ENCODE measurements around the gene C5. TPM values are rescaled to one million over a fixed set of nuclear protein-coding genes. Genes with fewer than 3 reads are reported as not detected.
"Not testable (repeated sequence)": the region's sequence is repeated elsewhere in the genome, so short reads cannot be mapped to it uniquely, and the experiment has no call there.

The C5 gene
- total RNA-seq, 1 donor from 2014 or later, result 1.2 TPM

DNA sequence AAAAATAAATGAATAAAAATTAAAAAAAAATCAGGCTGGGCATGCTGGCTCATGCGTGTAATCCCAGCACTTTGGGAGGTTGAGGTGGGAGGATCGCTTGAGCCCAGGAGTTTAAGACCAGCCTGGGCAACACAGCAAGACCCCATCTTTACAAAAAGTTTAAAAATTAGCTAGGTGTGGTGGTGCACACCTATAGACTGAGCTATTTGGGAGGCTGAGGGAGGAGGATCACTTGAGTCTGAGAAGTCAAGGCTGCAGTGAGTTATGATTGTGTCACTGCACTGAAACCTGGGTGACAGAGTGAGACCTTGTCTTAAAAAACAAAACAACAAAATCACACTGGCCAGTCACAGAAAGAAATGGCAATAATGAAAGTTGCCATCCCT is 21.3 kb upstream of the C5 start:
- Mint-ChIP-seq H3K27me3 (ENCODE audit: insufficient read depth) (no peaks in the 10 kb centered on the region), H3K9me3 (peaks cover 16% of the 10 kb centered on the region), H3K36me3 (ENCODE audit: low read depth) (peaks cover 5% of the 10 kb centered on the region), H3K4me1 (ENCODE audit: low read depth) (peaks cover 47% of the 10 kb centered on the region), H3K4me3 (peak overlapping the region; percentile 84), H3K27ac (peak overlapping the region; percentile 80)
- DNase-seq (ENCODE audit: low spot score), result no peak
- intact Hi-C loops (cut with micrococcal nuclease), result no loop called here

DNA sequence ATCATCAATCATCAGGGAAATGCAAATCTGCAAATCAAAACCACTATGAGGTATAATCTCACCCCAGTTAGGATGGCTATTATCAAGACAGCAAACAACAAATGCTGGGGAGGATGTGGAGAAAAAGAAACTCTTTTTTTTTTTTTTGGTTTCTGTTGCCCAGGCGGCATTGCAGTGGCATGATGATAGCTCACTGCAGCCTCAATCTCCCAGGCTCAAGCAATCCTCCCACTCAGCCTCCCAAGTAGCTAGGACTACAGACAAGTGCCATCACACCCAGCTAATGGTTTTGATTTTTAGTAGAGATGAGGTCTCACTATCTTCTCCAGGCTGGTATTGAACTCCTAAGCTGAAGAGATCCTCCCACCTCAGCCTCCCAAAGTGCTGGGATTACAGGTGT is 19.3 kb upstream of the C5 start:
- Mint-ChIP-seq H3K4me3 (no peak overlapping the region), H3K9me3 (peaks cover 16% of the 10 kb centered on the region), H3K27me3 (ENCODE audit: insufficient read depth) (no peaks in the 10 kb centered on the region), H3K36me3 (ENCODE audit: low read depth) (peaks cover 2% of the 10 kb centered on the region), H3K4me1 (ENCODE audit: low read depth) (peaks cover 34% of the 10 kb centered on the region), H3K27ac (no peak overlapping the region)
- intact Hi-C loops (cut with micrococcal nuclease), result no loop called here
- DNase-seq (ENCODE audit: low spot score), result no peak

DNA sequence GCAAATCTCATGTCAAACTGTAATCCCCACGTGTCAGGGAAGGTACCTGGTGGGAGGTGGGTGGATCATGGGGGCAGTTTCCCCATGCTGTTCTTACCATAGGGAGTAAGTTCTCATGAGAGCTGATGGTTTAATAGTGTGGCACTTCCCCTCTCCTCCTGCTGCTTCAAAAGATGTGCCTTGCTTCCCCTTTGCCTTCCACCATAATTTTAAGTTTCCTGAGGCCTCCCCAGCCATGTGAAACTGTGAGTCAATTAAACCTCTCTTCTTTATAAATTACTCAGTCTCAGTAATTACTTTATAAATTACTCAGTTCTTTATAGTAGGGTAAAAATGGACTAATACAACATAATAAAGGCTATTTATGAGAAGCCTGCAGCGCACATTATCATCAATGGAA is 17.6 kb upstream of the C5 start:
- H3K36me3 Mint-ChIP-seq (ENCODE audit: low read depth), result peaks cover 2% of the 10 kb centered on the region
- H3K27me3 Mint-ChIP-seq (ENCODE audit: insufficient read depth), result peaks cover 4% of the 10 kb centered on the region
- peaks cover 27% of the 10 kb centered on the region for H3K4me1 Mint-ChIP-seq (ENCODE audit: low read depth)
- DNase-seq (ENCODE audit: low spot score), result no peak
- H3K9me3 Mint-ChIP-seq, result peaks cover 16% of the 10 kb centered on the region
- intact Hi-C loops (cut with micrococcal nuclease), result no loop called here
- no peak overlapping the region for H3K4me3 Mint-ChIP-seq
- H3K27ac Mint-ChIP-seq, result no peak overlapping the region

DNA sequence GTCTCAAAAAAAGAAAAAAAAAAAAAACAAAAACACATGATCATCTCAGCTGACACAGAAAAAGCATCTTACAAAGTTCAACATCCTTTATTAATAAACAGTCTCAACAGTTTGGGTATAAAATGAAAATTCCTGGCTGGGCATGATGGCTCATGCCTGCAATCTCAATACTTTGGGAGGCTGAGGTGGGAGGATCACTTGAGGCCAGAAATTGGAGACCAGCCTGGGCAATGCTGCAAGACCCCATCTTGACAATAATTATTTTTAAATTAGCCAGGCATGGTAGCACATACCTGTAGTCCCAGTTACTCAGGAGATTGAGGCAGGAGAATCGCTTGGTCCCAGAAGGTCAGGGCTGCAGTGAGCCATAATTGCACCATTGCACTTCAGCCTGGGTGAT is 16.8 kb upstream of the C5 start:
- H3K27ac Mint-ChIP-seq, result no peak overlapping the region
- H3K4me1 Mint-ChIP-seq (ENCODE audit: low read depth), result peaks cover 27% of the 10 kb centered on the region
- no peak for DNase-seq (ENCODE audit: low spot score)
- no peak overlapping the region for H3K4me3 Mint-ChIP-seq
- intact Hi-C loops (cut with micrococcal nuclease), result no loop called here
- H3K27me3 Mint-ChIP-seq (ENCODE audit: insufficient read depth), result peaks cover 4% of the 10 kb centered on the region
- H3K9me3 Mint-ChIP-seq, result peaks cover 16% of the 10 kb centered on the region
- peaks cover 2% of the 10 kb centered on the region for H3K36me3 Mint-ChIP-seq (ENCODE audit: low read depth)

GRCh38 chr9:121059998-121060636 is 10.0 kb upstream of the C5 start:
- H3K9me3 Mint-ChIP-seq, result peaks cover 5% of the 10 kb centered on the region
- H3K4me1 Mint-ChIP-seq (ENCODE audit: low read depth), result peaks cover 15% of the 10 kb centered on the region
- no peak overlapping the region for H3K27ac Mint-ChIP-seq
- H3K27me3 Mint-ChIP-seq (ENCODE audit: insufficient read depth), result peaks cover 11% of the 10 kb centered on the region
- no peak for DNase-seq (ENCODE audit: low spot score)
- intact Hi-C loops (cut with micrococcal nuclease), result loop anchor here (1.0 to 2.0 kb wide), 4 partner anchors 79 to 441 kb away; no protein-coding TSS in a partner anchor
- H3K36me3 Mint-ChIP-seq (ENCODE audit: low read depth), result no peaks in the 10 kb centered on the region
- H3K4me3 Mint-ChIP-seq, result no peak overlapping the region

DNA sequence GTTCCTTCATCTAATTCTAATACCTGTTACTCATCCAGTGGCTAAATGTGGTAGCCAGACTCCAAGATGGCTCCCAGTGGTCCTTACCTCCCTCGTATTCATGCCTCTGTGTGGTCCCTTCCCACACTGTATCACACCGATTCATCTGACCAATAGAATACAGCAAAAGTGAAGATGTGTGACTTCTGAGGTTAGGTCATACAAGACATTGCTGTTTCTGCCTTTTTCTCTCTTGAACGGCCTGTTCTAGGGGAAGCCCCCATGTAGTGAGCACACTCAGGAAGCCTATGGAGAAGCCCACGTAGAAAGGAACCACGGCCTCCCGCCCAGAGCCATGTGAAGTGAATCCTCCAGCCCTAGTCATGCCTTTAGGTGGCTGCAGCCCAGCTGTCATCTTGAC is 9.4 kb upstream of the C5 start:
- no peaks in the 10 kb centered on the region for H3K36me3 Mint-ChIP-seq (ENCODE audit: low read depth)
- H3K9me3 Mint-ChIP-seq, result peaks cover 5% of the 10 kb centered on the region
- intact Hi-C loops (cut with micrococcal nuclease), result no loop called here
- H3K4me3 Mint-ChIP-seq, result no peak overlapping the region
- no peak overlapping the region for H3K27ac Mint-ChIP-seq
- peaks cover 15% of the 10 kb centered on the region for H3K4me1 Mint-ChIP-seq (ENCODE audit: low read depth)
- peaks cover 11% of the 10 kb centered on the region for H3K27me3 Mint-ChIP-seq (ENCODE audit: insufficient read depth)
- no peak for DNase-seq (ENCODE audit: low spot score)

- peaks cover 9% of the 10 kb centered on the region for H3K27me3 Mint-ChIP-seq (ENCODE audit: insufficient read depth)
- intact Hi-C loops (cut with micrococcal nuclease), result no loop called here
Observed at GRCh38 chr9:121057821-121058220, 7.7 kb upstream of the C5 start.

DNA sequence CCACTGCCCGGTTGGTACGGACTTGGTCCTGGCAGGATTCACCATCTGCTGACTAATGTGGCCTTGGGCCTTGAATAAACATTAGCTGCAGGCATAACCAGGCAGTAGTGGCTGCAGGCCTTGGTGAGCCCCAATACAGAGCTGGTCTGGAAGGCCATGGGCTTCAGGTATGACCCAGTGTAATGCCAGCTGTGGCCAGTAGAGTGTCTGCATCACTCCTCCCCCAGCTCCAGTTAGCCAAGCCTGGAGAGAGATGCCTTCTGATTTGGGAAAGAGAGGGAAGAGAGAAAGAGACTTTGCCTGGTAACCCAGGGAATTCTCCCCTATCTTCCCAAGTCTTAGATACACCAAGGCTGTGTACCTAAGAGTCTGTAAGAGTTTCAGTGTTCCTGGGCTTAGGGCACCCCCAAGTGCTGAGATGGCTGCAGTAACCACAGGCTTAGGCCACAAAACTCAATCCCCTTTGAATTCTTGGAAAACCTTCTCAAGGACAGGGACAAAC is 5.6 kb upstream of the C5 start:
- Mint-ChIP-seq H3K4me1 (ENCODE audit: low read depth) (no peaks in the 10 kb centered on the region), H3K36me3 (ENCODE audit: low read depth) (no peaks in the 10 kb centered on the region), H3K9me3 (peaks cover 5% of the 10 kb centered on the region), H3K4me3 (no peak overlapping the region), H3K27me3 (ENCODE audit: insufficient read depth) (peaks cover 9% of the 10 kb centered on the region), H3K27ac (no peak overlapping the region)
- intact Hi-C loops (cut with micrococcal nuclease), result no loop called here
- DNase-seq (ENCODE audit: low spot score), result no peak

More at GRCh38 chr9:121057821-121058220, 7.7 kb upstream of the C5 start:
- Mint-ChIP-seq H3K27ac (no peak overlapping the region), H3K4me3 (no peak overlapping the region), H3K4me1 (ENCODE audit: low read depth) (peaks cover 11% of the 10 kb centered on the region), H3K9me3 (peaks cover 5% of the 10 kb centered on the region), H3K36me3 (ENCODE audit: low read depth) (no peaks in the 10 kb centered on the region)
- DNase-seq (ENCODE audit: low spot score), result no peak

- Mint-ChIP-seq H3K4me3 (no peak overlapping the region), H3K4me1 (ENCODE audit: low read depth) (no peaks in the 10 kb centered on the region), H3K27me3 (ENCODE audit: insufficient read depth) (peaks cover 12% of the 10 kb centered on the region), H3K27ac (no peak overlapping the region), H3K36me3 (ENCODE audit: low read depth) (no peaks in the 10 kb centered on the region), H3K9me3 (peaks cover 5% of the 10 kb centered on the region)
- intact Hi-C loops (cut with micrococcal nuclease), result no loop called here
- DNase-seq (ENCODE audit: low spot score), result no peak
Observed at GRCh38 chr9:121053544-121053943, 3.5 kb upstream of the C5 start.

DNA sequence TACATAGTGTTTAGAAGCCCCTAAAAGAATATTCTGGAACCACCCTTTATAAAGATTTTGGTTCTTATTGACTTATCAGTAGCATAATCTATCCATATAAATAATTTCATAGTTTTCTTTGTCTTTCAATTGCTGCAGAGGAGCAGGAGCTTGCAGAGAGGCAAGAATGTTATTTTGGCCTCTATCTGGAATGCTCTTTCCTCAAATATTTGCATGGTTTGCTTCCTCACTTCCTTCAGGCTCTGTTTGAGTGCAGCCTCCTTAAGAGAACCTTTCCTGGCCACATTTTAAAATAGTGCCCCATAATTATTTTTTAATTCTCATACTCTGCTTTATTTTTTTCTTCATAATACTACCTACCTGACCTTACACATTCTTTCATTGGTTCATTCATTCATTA is 1.5 kb downstream of the C5 start:
- no peak for DNase-seq (ENCODE audit: low spot score)
- Mint-ChIP-seq H3K4me1 (ENCODE audit: low read depth) (no peaks in the 10 kb centered on the region), H3K9me3 (no peaks in the 10 kb centered on the region), H3K36me3 (ENCODE audit: low read depth) (no peaks in the 10 kb centered on the region), H3K27ac (no peak overlapping the region), H3K27me3 (ENCODE audit: insufficient read depth) (peaks cover 12% of the 10 kb centered on the region), H3K4me3 (no peak overlapping the region)
- intact Hi-C loops (cut with micrococcal nuclease), result no loop called here

DNA sequence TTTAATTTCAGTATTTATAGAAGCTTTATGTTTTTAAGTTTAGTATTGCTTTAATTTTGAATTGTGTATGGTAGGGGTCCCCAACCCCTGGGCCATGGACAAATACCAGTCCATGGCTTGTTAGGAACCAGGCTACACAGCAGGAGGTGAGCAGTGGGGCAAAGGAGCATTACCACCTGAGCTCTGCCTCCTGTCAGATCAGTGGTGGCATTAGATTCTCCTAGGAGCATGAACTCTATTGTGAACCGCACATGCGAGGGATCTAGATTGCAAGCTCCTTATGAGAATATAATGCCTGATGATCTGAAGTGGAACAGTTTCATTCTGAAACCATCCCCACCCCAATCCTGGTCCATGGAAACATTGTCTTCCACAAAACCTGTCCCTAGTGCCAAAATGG is 1.9 kb downstream of the C5 start:
- intact Hi-C loops (cut with micrococcal nuclease), result no loop called here
- no peaks in the 10 kb centered on the region for H3K9me3 Mint-ChIP-seq
- H3K27ac Mint-ChIP-seq, result no peak overlapping the region
- no peak for DNase-seq (ENCODE audit: low spot score)
- no peak overlapping the region for H3K4me3 Mint-ChIP-seq
- H3K27me3 Mint-ChIP-seq (ENCODE audit: insufficient read depth), result peaks cover 11% of the 10 kb centered on the region
- H3K4me1 Mint-ChIP-seq (ENCODE audit: low read depth), result no peaks in the 10 kb centered on the region
- H3K36me3 Mint-ChIP-seq (ENCODE audit: low read depth), result no peaks in the 10 kb centered on the region

DNA sequence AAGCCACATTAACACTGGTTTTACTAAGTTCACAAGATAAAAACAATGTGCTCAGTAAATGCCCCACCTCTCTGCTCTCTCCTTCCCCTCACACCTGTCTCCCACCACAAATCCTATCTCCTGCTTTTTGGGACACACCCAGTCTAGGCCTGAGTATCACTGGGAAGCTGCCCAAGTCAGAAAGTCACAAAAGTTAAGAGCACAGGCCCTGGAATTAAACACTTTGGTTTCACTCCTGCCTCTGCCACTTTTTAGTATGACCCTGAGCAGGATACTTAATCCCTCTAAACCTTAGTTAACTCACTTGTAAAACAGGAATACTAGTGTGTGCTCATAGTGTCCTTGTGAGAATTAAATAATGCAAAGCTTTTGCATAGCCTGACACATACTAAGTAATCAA is 11.3 kb downstream of the C5 start:
- Mint-ChIP-seq H3K36me3 (ENCODE audit: low read depth) (no peaks in the 10 kb centered on the region), H3K27ac (no peak overlapping the region), H3K27me3 (ENCODE audit: insufficient read depth) (peaks cover 5% of the 10 kb centered on the region), H3K9me3 (no peaks in the 10 kb centered on the region), H3K4me1 (ENCODE audit: low read depth) (no peaks in the 10 kb centered on the region), H3K4me3 (no peak overlapping the region)
- no peak for DNase-seq (ENCODE audit: low spot score)
- intact Hi-C loops (cut with micrococcal nuclease), result no loop called here

GRCh38 chr9:121038362-121038761 is 11.7 kb downstream of the C5 start:
- no peak overlapping the region for H3K4me3 Mint-ChIP-seq
- DNase-seq (ENCODE audit: low spot score), result no peak
- intact Hi-C loops (cut with micrococcal nuclease), result no loop called here
- H3K9me3 Mint-ChIP-seq, result no peaks in the 10 kb centered on the region
- H3K27me3 Mint-ChIP-seq (ENCODE audit: insufficient read depth), result peaks cover 4% of the 10 kb centered on the region
- H3K27ac Mint-ChIP-seq, result no peak overlapping the region
- H3K4me1 Mint-ChIP-seq (ENCODE audit: low read depth), result no peaks in the 10 kb centered on the region
- H3K36me3 Mint-ChIP-seq (ENCODE audit: low read depth), result no peaks in the 10 kb centered on the region

DNA sequence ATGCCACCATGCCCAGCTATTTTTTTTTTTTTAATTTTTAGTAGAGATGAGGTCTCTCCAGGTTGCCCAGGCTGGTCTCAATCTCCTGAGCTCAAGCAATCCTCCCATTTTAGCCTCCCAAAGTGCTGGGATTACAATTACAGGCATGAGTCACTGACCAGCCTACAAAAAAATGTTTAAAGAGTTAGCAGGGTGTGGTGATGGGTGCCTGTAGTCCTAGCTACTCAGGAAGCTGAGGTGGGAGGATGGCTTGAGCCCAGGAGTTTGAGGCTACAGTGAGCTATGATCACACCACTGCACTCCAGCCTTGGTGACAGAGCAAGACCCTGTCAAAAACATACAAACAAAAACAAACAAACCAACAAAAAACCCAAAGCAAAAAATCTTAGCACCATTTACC is 14.4 kb downstream of the C5 start:
- H3K9me3 Mint-ChIP-seq; H3K4me1 Mint-ChIP-seq (ENCODE audit: low read depth); H3K4me3 Mint-ChIP-seq; H3K36me3 Mint-ChIP-seq (ENCODE audit: low read depth); DNase-seq (ENCODE audit: low spot score); intact Hi-C loops (cut with micrococcal nuclease); H3K27ac Mint-ChIP-seq; H3K27me3 Mint-ChIP-seq (ENCODE audit: insufficient read depth): not testable (repeated sequence)

Data from activated T-helper 1 cell treated with anti-CD3 and anti-CD28 coated beads, Interleukin-12 subunit alpha, Interleukin-12 subunit beta, Interleukin-2, Interleukin-4 antibody, amounts not matched to agents 30 ng/mL and 10 ng/mL and 1 ng/mL, durations not matched to agents 14 hours and 24 hours and 36 hours (primary cell).